GM06990 (cell line): Measurements from ENCODE around the gene AHRR.

Experiments
- DNase-seq: peaks from one replicate; pipeline ENCODE4 v3.0.0-alpha.2; 2011; ENCODE audit not compliant: insufficient read length; ENCODE audit errors: extremely low read depth
- H3K27me3 ChIP-seq: replicated peaks from 2 replicates; pipeline ENCODE4 v1.6.0; 2011; ENCODE audit warnings: low read length; ENCODE audit not compliant: control insufficient read depth, insufficient read depth
- H3K36me3 ChIP-seq: 2 replicates; pipeline ENCODE4 v1.5.1; 2011; ENCODE audit warnings: low read length; ENCODE audit not compliant: control insufficient read depth, insufficient read depth
- H3K4me3 ChIP-seq: replicated peaks from 2 replicates; pipeline ENCODE4 v1.5.1; 2011; ENCODE audit warnings: low read depth, mild to moderate bottlenecking, control low read depth, low read length
- TF ChIP-seq, protein P1 (sequence below): IDR thresholded peaks from 2 replicates; pipeline ENCODE4 v1.5.1; 2011; ENCODE audit warnings: low read length, control low read depth, mild to moderate bottlenecking, inconsistent platforms; ENCODE audit not compliant: insufficient read depth, poor library complexity, severe bottlenecking

AHRR gene

DNA sequence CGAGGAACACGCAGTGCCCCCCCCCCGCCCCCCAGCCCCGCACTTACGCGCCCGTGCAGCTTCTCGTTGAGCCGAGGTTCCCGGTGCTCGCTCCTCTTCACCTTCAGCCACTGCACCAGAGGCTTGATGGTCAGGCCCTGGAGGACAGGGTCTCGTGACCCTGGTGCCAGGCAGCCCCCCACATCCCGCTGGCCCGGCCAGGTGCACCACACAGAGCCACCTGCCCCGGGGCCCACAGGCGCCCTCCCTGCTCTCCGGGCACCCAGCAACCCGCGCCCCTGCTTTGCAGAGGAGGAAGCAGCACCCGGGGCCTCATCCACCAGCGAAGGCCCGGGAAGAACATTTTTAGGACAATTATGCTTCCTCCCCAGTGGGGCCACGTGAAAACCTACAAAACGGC is 160.5 kb downstream of the AHRR start:
- Histone ChIP-seq H3K4me3 (no peak overlapping the region), H3K27me3 (no peaks in the 10 kb centered on the region), H3K36me3 (no peaks in the 10 kb centered on the region)
- TF ChIP-seq, protein P1, sequence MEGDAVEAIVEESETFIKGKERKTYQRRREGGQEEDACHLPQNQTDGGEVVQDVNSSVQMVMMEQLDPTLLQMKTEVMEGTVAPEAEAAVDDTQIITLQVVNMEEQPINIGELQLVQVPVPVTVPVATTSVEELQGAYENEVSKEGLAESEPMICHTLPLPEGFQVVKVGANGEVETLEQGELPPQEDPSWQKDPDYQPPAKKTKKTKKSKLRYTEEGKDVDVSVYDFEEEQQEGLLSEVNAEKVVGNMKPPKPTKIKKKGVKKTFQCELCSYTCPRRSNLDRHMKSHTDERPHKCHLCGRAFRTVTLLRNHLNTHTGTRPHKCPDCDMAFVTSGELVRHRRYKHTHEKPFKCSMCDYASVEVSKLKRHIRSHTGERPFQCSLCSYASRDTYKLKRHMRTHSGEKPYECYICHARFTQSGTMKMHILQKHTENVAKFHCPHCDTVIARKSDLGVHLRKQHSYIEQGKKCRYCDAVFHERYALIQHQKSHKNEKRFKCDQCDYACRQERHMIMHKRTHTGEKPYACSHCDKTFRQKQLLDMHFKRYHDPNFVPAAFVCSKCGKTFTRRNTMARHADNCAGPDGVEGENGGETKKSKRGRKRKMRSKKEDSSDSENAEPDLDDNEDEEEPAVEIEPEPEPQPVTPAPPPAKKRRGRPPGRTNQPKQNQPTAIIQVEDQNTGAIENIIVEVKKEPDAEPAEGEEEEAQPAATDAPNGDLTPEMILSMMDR: no peak
- no peak for DNase-seq

DNA sequence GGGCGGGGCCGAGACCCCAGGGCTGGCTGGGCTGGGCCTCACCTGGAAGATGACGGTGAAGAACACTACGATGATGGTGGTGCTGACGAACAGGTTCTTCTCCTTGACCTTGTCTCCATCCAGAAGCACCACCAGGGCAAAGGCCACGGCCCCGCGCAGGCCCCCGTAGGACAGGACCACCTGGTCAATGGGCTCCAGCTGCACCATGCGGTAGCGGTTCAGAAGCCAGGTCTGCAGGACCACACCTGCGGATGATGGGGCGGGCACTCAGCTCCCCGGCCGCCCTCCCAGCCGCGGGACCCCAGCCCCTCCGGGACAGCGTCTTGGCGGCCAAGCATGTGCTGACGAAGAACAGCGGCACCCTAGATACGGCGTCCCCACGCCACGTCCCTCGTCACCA is 161.0 kb downstream of the AHRR start:
- TF ChIP-seq, protein P1: no peak
- H3K36me3 ChIP-seq: no peaks in the 10 kb centered on the region
- no peak overlapping the region for H3K4me3 ChIP-seq
- H3K27me3 ChIP-seq: no peaks in the 10 kb centered on the region
- no peak for DNase-seq

DNA sequence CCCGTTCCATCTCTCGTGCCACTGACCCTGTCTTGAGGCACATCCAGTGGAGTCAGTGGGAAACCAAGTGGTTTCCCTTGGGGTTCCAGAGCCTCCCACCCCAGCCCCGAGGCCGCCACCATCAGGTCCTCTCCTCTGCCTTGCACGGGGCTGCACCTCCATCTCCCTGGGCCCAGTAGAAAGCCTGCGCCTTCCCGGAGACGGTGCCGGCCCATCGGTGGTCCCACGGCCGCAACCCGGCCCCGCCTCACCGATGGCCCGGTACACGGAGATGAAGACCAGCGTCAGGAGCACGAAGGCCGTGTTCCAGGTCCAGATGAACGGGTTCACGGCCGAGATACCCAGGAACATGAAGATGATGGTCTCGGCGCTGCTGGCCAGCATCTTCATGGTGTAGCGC is 161.5 kb downstream of the AHRR start:
- no peak for DNase-seq
- Histone ChIP-seq H3K36me3 (no peaks in the 10 kb centered on the region), H3K4me3 (no peak overlapping the region), H3K27me3 (no peaks in the 10 kb centered on the region)
- TF ChIP-seq, protein P1: no peak

DNA sequence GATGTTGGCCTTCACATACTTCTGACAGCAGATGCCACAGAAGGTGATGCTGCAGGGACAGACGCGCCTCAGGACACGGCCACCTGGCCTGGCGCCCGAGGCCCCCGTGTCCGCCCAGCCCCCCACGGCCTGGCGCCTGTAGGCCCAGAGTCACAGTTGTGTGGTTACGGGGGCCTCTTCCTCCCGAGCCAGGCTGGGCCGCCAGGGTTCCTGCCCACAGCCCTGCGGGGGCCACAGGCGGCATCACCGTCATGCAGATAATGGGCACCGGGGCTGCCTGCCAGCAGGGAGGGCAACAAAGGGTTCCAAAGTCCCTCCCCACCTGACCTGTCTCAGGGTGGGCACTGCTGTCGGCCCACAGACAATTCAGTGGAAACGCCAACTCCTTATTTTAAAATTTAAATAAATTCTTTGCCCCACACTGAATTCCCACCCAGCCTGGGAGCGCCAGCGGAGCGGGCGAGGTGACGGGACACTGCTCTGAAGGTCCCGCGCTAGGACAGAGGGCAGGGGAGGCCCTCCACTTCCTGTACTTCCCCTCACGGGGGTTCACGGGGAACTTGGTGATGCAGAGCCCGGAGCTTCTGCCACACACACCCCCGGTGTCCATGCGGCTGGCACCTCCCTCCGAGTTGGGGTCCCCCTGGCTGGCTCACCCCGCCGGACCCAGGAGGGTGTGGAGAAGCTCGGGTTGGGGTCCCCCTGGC is 162.1 kb downstream of the AHRR start:
- no peaks in the 10 kb centered on the region for H3K27me3 ChIP-seq
- DNase-seq: no peak
- no peak overlapping the region for H3K4me3 ChIP-seq
- no peaks in the 10 kb centered on the region for H3K36me3 ChIP-seq
- TF ChIP-seq, protein P1: no peak

DNA sequence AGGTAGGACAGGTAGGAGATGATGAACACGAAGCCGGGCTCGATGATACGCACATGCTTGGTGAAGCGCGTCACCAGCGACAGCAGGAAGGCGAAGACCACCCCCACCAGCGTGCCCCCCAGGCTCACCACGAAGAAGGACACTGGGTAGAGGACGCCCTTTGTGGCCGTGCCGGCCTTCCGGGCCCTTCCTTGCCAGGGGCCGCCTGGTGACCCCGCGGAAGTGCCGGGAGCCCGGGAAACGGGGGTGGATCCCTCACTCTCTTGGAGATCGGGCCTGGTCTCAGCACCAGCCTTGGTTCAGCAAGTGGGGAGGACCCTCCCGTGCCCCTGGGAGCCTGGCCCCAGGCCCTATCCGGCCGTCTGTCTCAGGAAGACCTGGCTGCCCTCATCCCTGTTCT is 163.0 kb downstream of the AHRR start:
- DNase-seq: no peak
- Histone ChIP-seq H3K4me3 (no peak overlapping the region), H3K27me3 (no peaks in the 10 kb centered on the region; the same call in 1 of the 2 replicates), H3K36me3 (no peaks in the 10 kb centered on the region)
- TF ChIP-seq, protein P1: no peak
